ENCODE results near the gene NEK9. TPM values are rescaled to one million over a fixed set of nuclear protein-coding genes. Genes with fewer than 3 reads are reported as not detected.
A peak's percentile ranks its signal among the peaks of the same experiment; 100 is the strongest.

The NEK9 gene
- total and polyA plus RNA-seq, 9 of the 15 experiments (the other 6 are each of a cell fraction or from before 2014, with no cell fraction given), result 2.8 to 39.6 (median 19.8) TPM

- TF ChIP-seq ZFP91 (CRISPR knock-in tag; IDR thresholded peaks at IDR 0.05) (no peak), HSF4 (CRISPR knock-in tag; IDR thresholded peaks at IDR 0.05; ENCODE audit: borderline replicate concordance) (no peak), AFF1 (IDR thresholded peaks at IDR 0.05; ENCODE audit: low read depth in 1 of 2, partially characterized antibody in 2 of 2) (peak in 1 of 2 experiments; percentile 89), RFX7 (CRISPR knock-in tag; IDR thresholded peaks at IDR 0.05) (no peak), ZMIZ1 (IDR thresholded peaks at IDR 0.05; ENCODE audit: low read depth in 2 of 2, low read length in 2 of 2) (no peak), NCOA2 (IDR thresholded peaks at IDR 0.05; ENCODE audit: partially characterized antibody in 2 of 2) (no peak), SMARCA5 (IDR thresholded peaks at IDR 0.05) (no peak), UBTF (IDR thresholded peaks at IDR 0.05; ENCODE audit: borderline replicate concordance in 1 of 2, low read depth in 2 of 2, low read length in 2 of 2) (0 out of 4 replicates have a peak, but pooled peaks of 1 of the 2 experiments have one; percentile 34), CXXC5 (CRISPR knock-in tag; IDR thresholded peaks at IDR 0.05) (peak; percentile 57), PHTF2 (CRISPR knock-in tag; IDR thresholded peaks at IDR 0.05) (no peak), E2F6 (IDR thresholded peaks at IDR 0.05; ENCODE audit: borderline replicate concordance in 1 of 2, extremely low read depth in 1 of 2, insufficient read depth in 1 of 2, insufficient read length in 1 of 2, low read depth in 1 of 2, low read length in 1 of 2, poor library complexity in 1 of 2, severe bottlenecking in 1 of 2) (peak in 1 of 2 experiments; percentile 17)
Observed at GRCh38 chr14:75063491-75064204, 63.2 kb downstream of the NEK9 start, which contains the start of gene ACYP1 (continued).
